GM18858 (cell line): ENCODE results near the gene B3GAT2.
"Not testable (repeated sequence)": the region's sequence is repeated elsewhere in the genome, so short reads cannot be mapped to it uniquely, and the experiment has no call there.

Source experiments
- ATAC-seq: cut with Tn5 transposase; IDR thresholded peaks from one replicate; pipeline ENCODE4 v1.9.1; 2021; ENCODE audit not compliant: unreplicated experiment

The B3GAT2 gene

GRCh38 chr6:70956451-70957283 is at the start of gene B3GAT2:
B3GAT2 (minus strand) TSS chr6:70957060; CDS start chr6:70956429, 631 bp downstream.
- ATAC-seq = no peak

GRCh38 chr6:70998148-70998547 is 41.3 kb upstream of the B3GAT2 start:
- no peak for ATAC-seq

GRCh38 chr6:70997379-70997778 is 40.5 kb upstream of the B3GAT2 start:
- ATAC-seq = no peak

GRCh38 chr6:70996106-70996505 is 39.2 kb upstream of the B3GAT2 start:
- ATAC-seq = no peak

- ATAC-seq = no peak
Measured at GRCh38 chr6:70995411-70995810, 38.6 kb upstream of the B3GAT2 start.

- ATAC-seq = no peak
Measured at GRCh38 chr6:70991253-70991652, 34.4 kb upstream of the B3GAT2 start.

GRCh38 chr6:70985156-70985555 is 28.3 kb upstream of the B3GAT2 start:
- no peak for ATAC-seq

GRCh38 chr6:70982747-70983146 is 25.9 kb upstream of the B3GAT2 start:
- no peak for ATAC-seq

- ATAC-seq = no peak
Measured at GRCh38 chr6:70980727-70981126, 23.9 kb upstream of the B3GAT2 start.

- ATAC-seq = no peak
Measured at GRCh38 chr6:70973604-70974003, 16.7 kb upstream of the B3GAT2 start.

- no peak for ATAC-seq
Measured at GRCh38 chr6:70967049-70967448, 10.2 kb upstream of the B3GAT2 start.

- ATAC-seq = no peak
Measured at GRCh38 chr6:70957284-70957617, 391 bp upstream of the B3GAT2 start.

GRCh38 chr6:70956191-70956450 is 739 bp downstream of the B3GAT2 start:
- no peak for ATAC-seq

GRCh38 chr6:70955441-70956190 is 1.2 kb downstream of the B3GAT2 start:
- ATAC-seq = peak; percentile 92

- no peak for ATAC-seq
Measured at GRCh38 chr6:70954750-70955149, 2.1 kb downstream of the B3GAT2 start.

GRCh38 chr6:70954176-70954575 is 2.7 kb downstream of the B3GAT2 start:
- ATAC-seq = no peak

GRCh38 chr6:70952608-70953165 is 4.2 kb downstream of the B3GAT2 start:
- ATAC-seq = no peak

- not testable (repeated sequence) for ATAC-seq
Measured at GRCh38 chr6:70944321-70944720, 12.5 kb downstream of the B3GAT2 start.

GRCh38 chr6:70933853-70934252 is 23.0 kb downstream of the B3GAT2 start:
- no peak for ATAC-seq

- ATAC-seq = no peak
Measured at GRCh38 chr6:70905742-70906141, 51.1 kb downstream of the B3GAT2 start.

- no peak for ATAC-seq
Measured at GRCh38 chr6:70903665-70904452, 53.0 kb downstream of the B3GAT2 start.

GRCh38 chr6:70901324-70901723 is 55.5 kb downstream of the B3GAT2 start:
- ATAC-seq = no peak
